ENCODE data around the gene GLUD1. TPM values are rescaled to one million over a fixed set of nuclear protein-coding genes. Genes with fewer than 3 reads are reported as not detected.

GLUD1 gene
- polyA plus RNA-seq, 3 donors: 63.6 to 175 (median 163) TPM

- no peaks in the 10 kb centered on the region for H3K4me1 Mint-ChIP-seq
- Histone ChIP-seq H3K9ac (ENCODE audit: insufficient read depth, low read length, poor library complexity, severe bottlenecking) (no peak overlapping the region), H4K20me1 (ENCODE audit: insufficient read depth, low read length) (peaks cover 18% of the 10 kb centered on the region), H3K4me3 (replicated peaks in 1 of 3; ENCODE audit: low read depth in 2 of 3, low read length in 3 of 3) (no peak overlapping the region), H3K36me3 (replicated peaks in 1 of 2; ENCODE audit: control insufficient read depth in 1 of 2, insufficient read depth in 2 of 2, low read length in 2 of 2) (peaks cover 81 to 96% of the 10 kb centered on the region in 2 donors), H3K4me2 (replicated peaks; ENCODE audit: extremely low read depth, low read length, poor library complexity, severe bottlenecking) (no peak overlapping the region), H2AFZ (ENCODE audit: insufficient read depth, low read depth, low read length, poor library complexity, severe bottlenecking) (no peak overlapping the region), H3K4me1 (ENCODE audit: control insufficient read depth in 1 of 2, insufficient read depth in 2 of 2, low read length in 2 of 2) (peaks cover 11 to 12% of the 10 kb centered on the region in 2 donors), H3K9me3 (replicated peaks in 1 of 2; ENCODE audit: control insufficient read depth in 1 of 2, insufficient read depth in 1 of 2, low read length in 2 of 2) (no peaks in the 10 kb centered on the region), H3K27ac (ENCODE audit: low read depth in 1 of 2, low read length in 2 of 2) (no peak overlapping the region), H3K79me2 (ENCODE audit: insufficient read depth, low read length) (no peaks in the 10 kb centered on the region), H3K27me3 (ENCODE audit: control insufficient read depth in 2 of 2, insufficient read depth in 2 of 2, low read length in 2 of 2) (no peaks in the 10 kb centered on the region)
- no peak overlapping the region for H3K4me3 Mint-ChIP-seq
- no peak for TF ChIP-seq CTCF (IDR thresholded peaks at IDR 0.05)
- intact Hi-C loops (cut with micrococcal nuclease): no loop called here
- no peaks in the 10 kb centered on the region for H3K9me3 Mint-ChIP-seq
- H3K36me3 Mint-ChIP-seq: peaks cover 73 to 83% of the 10 kb centered on the region in 2 donors
- no peak for DNase-seq
- H3K27ac Mint-ChIP-seq: peak overlapping the region in 1 of 7 donors; percentile 15
- H3K27me3 Mint-ChIP-seq (ENCODE audit: low read depth in 3 of 3): no peaks in the 10 kb centered on the region
- no CpG with 5 or more reads among the region's 1 CpG for WGBS (ENCODE audit: insufficient coverage)
These were observed 35.2 kb downstream of the GLUD1 start for GRCh38 chr10:87059401-87059800.

- H3K9me3 ChIP-seq (replicated peaks in 1 of 2; ENCODE audit: control insufficient read depth in 1 of 2, insufficient read depth in 1 of 2, low read length in 2 of 2): no peaks in the 10 kb centered on the region
- WGBS (ENCODE audit: insufficient coverage): no CpG with 5 or more reads among the region's 1 CpG
- intact Hi-C loops (cut with micrococcal nuclease): no loop called here
- no peaks in the 10 kb centered on the region for H3K4me1 Mint-ChIP-seq
- no peaks in the 10 kb centered on the region for H3K79me2 ChIP-seq (ENCODE audit: insufficient read depth, low read length)
- DNase-seq: no peak
- H3K27ac Mint-ChIP-seq: no peak overlapping the region
- no peak overlapping the region for H2AFZ ChIP-seq (ENCODE audit: insufficient read depth, low read depth, low read length, poor library complexity, severe bottlenecking)
- H3K4me3 Mint-ChIP-seq: no peak overlapping the region
- no peaks in the 10 kb centered on the region for H3K9me3 Mint-ChIP-seq
- no peaks in the 10 kb centered on the region for H3K27me3 Mint-ChIP-seq (ENCODE audit: low read depth in 3 of 3)
- H3K4me3 ChIP-seq (replicated peaks in 1 of 3; ENCODE audit: low read depth in 2 of 3, low read length in 3 of 3): no peak overlapping the region
- H3K4me1 ChIP-seq (ENCODE audit: control insufficient read depth in 1 of 2, insufficient read depth in 2 of 2, low read length in 2 of 2): peaks cover 13 to 15% of the 10 kb centered on the region in 2 donors
- H3K36me3 ChIP-seq (replicated peaks in 1 of 2; ENCODE audit: control insufficient read depth in 1 of 2, insufficient read depth in 2 of 2, low read length in 2 of 2): peaks cover 81 to 96% of the 10 kb centered on the region in 2 donors
- H3K27me3 ChIP-seq (ENCODE audit: control insufficient read depth in 2 of 2, insufficient read depth in 2 of 2, low read length in 2 of 2): no peaks in the 10 kb centered on the region
- H3K36me3 Mint-ChIP-seq: peaks cover 61 to 72% of the 10 kb centered on the region in 2 donors
- no peak for TF ChIP-seq CTCF (IDR thresholded peaks at IDR 0.05)
- H4K20me1 ChIP-seq (ENCODE audit: insufficient read depth, low read length): peaks cover 29% of the 10 kb centered on the region
- no peak overlapping the region for H3K9ac ChIP-seq (ENCODE audit: insufficient read depth, low read length, poor library complexity, severe bottlenecking)
- no peak overlapping the region for H3K4me2 ChIP-seq (replicated peaks; ENCODE audit: extremely low read depth, low read length, poor library complexity, severe bottlenecking)
- no peak overlapping the region for H3K27ac ChIP-seq (ENCODE audit: low read depth in 1 of 2, low read length in 2 of 2)
These were observed 36.5 kb downstream of the GLUD1 start for GRCh38 chr10:87058171-87058570.
